ENCODE data around the gene FCAMR.
A peak's percentile ranks its signal among the peaks of the same experiment; 100 is the strongest.

FCAMR gene

GRCh38 chr1:206955476-206956451 is 14.5 kb downstream of the FCAMR start:
- DNase-seq = peak; percentile 62

- no peak for DNase-seq
Observed at GRCh38 chr1:206954459-206955342, 15.6 kb downstream of the FCAMR start.

- no peak for DNase-seq
Observed at GRCh38 chr1:206953626-206954025, 16.6 kb downstream of the FCAMR start.

GRCh38 chr1:206953126-206953525 is 17.1 kb downstream of the FCAMR start:
- DNase-seq = no peak

- DNase-seq = no peak
Observed at GRCh38 chr1:206952171-206952570, 18.1 kb downstream of the FCAMR start.

GRCh38 chr1:206951318-206952100 is 18.8 kb downstream of the FCAMR start:
- no peak for DNase-seq

GRCh38 chr1:206949641-206950040 is 20.6 kb downstream of the FCAMR start:
- DNase-seq = no peak

- DNase-seq = no peak
Observed at GRCh38 chr1:206949208-206949607, 21.1 kb downstream of the FCAMR start.

GRCh38 chr1:206947255-206947654 is 23.0 kb downstream of the FCAMR start:
- DNase-seq = no peak

- DNase-seq = no peak
Observed at GRCh38 chr1:206946261-206946660, 24.0 kb downstream of the FCAMR start, which contains the start of gene PIGR. Gene PIGR (minus strand): TSS chr1:206946466. CDS start chr1:206940531, 5,935 bp downstream.

GRCh38 chr1:206945779-206946178 is 24.5 kb downstream of the FCAMR start:
- DNase-seq = no peak

- DNase-seq = no peak
Observed at GRCh38 chr1:206944703-206945102, 25.6 kb downstream of the FCAMR start.

- DNase-seq = no peak
Observed at GRCh38 chr1:206941766-206942418, 28.4 kb downstream of the FCAMR start.

GRCh38 chr1:206940588-206940936 is 29.7 kb downstream of the FCAMR start:
- no peak for DNase-seq

GRCh38 chr1:206939841-206940587 is 30.2 kb downstream of the FCAMR start:
- no peak for DNase-seq

GRCh38 chr1:206939131-206939530 is 31.1 kb downstream of the FCAMR start:
- DNase-seq = no peak

- no peak for DNase-seq
Observed at GRCh38 chr1:206937425-206937824, 32.8 kb downstream of the FCAMR start.

- DNase-seq = peak; percentile 22
Observed at GRCh38 chr1:206935491-206936067, 34.7 kb downstream of the FCAMR start.

- no peak for DNase-seq
Observed at GRCh38 chr1:206933333-206933945, 36.8 kb downstream of the FCAMR start.

- DNase-seq = no peak
Observed at GRCh38 chr1:206932177-206932576, 38.1 kb downstream of the FCAMR start.
